ENCODE measurements around the gene TMEM92. TPM values are rescaled to one million over a fixed set of nuclear protein-coding genes. Genes with fewer than 3 reads are reported as not detected.

The TMEM92 gene
- total RNA-seq, 1 experiment from 2014 or later = 1.5 TPM

DNA sequence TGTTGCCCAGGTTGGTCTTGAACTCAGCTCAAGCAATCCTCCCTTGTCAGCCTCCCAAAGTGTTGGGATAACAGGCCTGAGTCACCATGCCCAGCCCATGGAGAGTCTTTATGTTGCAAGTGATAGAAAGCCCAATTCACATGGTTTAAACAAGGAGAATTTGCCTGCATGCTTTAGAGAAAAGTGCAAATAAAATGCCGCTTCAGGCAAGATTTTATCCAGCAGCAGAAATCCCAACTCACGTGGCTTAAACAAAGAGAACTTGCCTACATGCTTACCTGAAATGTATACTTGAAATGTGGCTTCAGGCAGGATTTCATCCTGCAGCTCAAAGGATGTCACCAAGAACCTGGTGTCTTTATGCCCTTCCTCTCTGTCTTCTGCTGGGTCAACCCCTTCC lies 42.9 kb downstream of the TMEM92 start:
- POLR2A ChIA-PET = interaction anchor here (0.6 to 2.7 kb wide), 4 partner anchors 14 to 224 kb away, joined by 3 to 8 read pairs (median 4); no protein-coding TSS in a partner anchor
- DNase-seq (ENCODE audit: unreplicated experiment) = no peak
- no peak for TF ChIP-seq CTCF (IDR thresholded peaks at IDR 0.05; ENCODE audit: unreplicated experiment)
- H3K27me3 Mint-ChIP-seq (ENCODE audit: insufficient read depth, unreplicated experiment) = no peaks in the 10 kb centered on the region
- CTCF ChIA-PET = interaction anchor here (0.5 to 2.2 kb wide), 7 partner anchors 13 to 466 kb away, joined by 3 to 5 read pairs (median 4); partner anchors contain the start of genes COL1A1 and RSAD1
- no peaks in the 10 kb centered on the region for H3K36me3 Mint-ChIP-seq (ENCODE audit: insufficient read depth, unreplicated experiment)
- BruUV-seq (replicated peaks) = no TSS peak
- H3K4me3 Mint-ChIP-seq (ENCODE audit: unreplicated experiment) = no peak overlapping the region
- intact Hi-C loops (cut with micrococcal nuclease) = no loop called here
- no peaks in the 10 kb centered on the region for H3K9me3 Mint-ChIP-seq (ENCODE audit: unreplicated experiment)
- no peak overlapping the region for H3K27ac Mint-ChIP-seq (ENCODE audit: low read depth, unreplicated experiment)
- H3K4me1 Mint-ChIP-seq (ENCODE audit: insufficient read depth, unreplicated experiment) = no peaks in the 10 kb centered on the region

- Mint-ChIP-seq H3K4me3 (ENCODE audit: unreplicated experiment) (no peak overlapping the region), H3K4me1 (ENCODE audit: insufficient read depth, unreplicated experiment) (no peaks in the 10 kb centered on the region), H3K9me3 (ENCODE audit: unreplicated experiment) (no peaks in the 10 kb centered on the region), H3K27me3 (ENCODE audit: insufficient read depth, unreplicated experiment) (no peaks in the 10 kb centered on the region), H3K36me3 (ENCODE audit: insufficient read depth, unreplicated experiment) (no peaks in the 10 kb centered on the region), H3K27ac (ENCODE audit: low read depth, unreplicated experiment) (no peak overlapping the region)
- no TSS peak for BruUV-seq (replicated peaks)
- ChIA-PET POLR2A (interaction anchor here (0.6 to 2.7 kb wide), 6 partner anchors 13 to 472 kb away, joined by 3 to 8 read pairs (median 4); no protein-coding TSS in a partner anchor), CTCF (interaction anchor here (0.9 to 1.0 kb wide), 2 partner anchors 11 to 140 kb away, joined by 3 to 4 read pairs; no protein-coding TSS in a partner anchor)
- DNase-seq (ENCODE audit: unreplicated experiment) = no peak
- no peak for TF ChIP-seq CTCF (IDR thresholded peaks at IDR 0.05; ENCODE audit: unreplicated experiment)
- intact Hi-C loops (cut with micrococcal nuclease) = no loop called here
Observed at GRCh38 chr17:50318501-50319285, 44.4 kb downstream of the TMEM92 start.

DNA sequence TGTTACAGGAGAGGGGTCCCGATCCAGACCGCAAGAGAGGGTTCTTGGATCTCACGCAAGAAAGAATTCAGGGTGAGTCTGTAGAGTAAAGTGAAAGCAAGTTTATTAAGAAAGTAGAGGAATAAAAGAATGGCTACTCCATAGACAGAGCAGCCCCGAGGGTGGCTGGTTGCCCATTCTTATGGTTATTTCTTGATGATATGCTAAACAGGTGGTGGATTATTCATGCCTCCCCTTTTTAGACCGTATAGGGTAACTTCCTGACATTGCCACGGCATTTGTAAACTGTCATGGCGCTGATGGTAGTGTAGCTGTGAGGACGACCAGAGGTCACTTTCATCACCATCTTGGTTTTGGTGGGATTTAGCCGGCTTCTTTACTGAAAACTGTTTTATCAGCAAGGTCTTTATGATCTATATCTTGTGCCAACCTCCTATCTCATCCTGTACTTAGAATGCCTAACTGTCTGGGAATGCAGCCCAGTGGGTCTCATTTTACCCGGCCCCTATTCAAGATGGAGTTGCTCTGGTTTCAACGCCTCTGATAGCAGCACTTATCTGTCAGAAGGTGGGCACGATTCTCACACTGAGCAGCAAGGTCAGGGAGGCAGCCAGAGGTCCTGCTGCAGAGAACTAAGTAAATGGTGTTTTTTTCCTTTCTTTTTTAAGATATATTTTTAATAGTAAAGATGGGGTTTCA lies 45.2 kb downstream of the TMEM92 start:
- no peaks in the 10 kb centered on the region for H3K9me3 Mint-ChIP-seq (ENCODE audit: unreplicated experiment)
- no peaks in the 10 kb centered on the region for H3K27me3 Mint-ChIP-seq (ENCODE audit: insufficient read depth, unreplicated experiment)
- no peaks in the 10 kb centered on the region for H3K4me1 Mint-ChIP-seq (ENCODE audit: insufficient read depth, unreplicated experiment)
- H3K4me3 Mint-ChIP-seq (ENCODE audit: unreplicated experiment) = no peak overlapping the region
- H3K36me3 Mint-ChIP-seq (ENCODE audit: insufficient read depth, unreplicated experiment) = no peaks in the 10 kb centered on the region
- CTCF ChIA-PET = interaction anchor here (1.0 kb wide), 1 partner anchor 23 kb away, joined by 4 read pairs; no protein-coding TSS in a partner anchor
- no peak for TF ChIP-seq CTCF (IDR thresholded peaks at IDR 0.05; ENCODE audit: unreplicated experiment)
- BruUV-seq (replicated peaks) = no TSS peak
- intact Hi-C loops (cut with micrococcal nuclease) = no loop called here
- POLR2A ChIA-PET = interaction anchor here (0.6 to 1.4 kb wide), 4 partner anchors 52 to 471 kb away, joined by 3 to 4 read pairs (median 3); no protein-coding TSS in a partner anchor
- no peak overlapping the region for H3K27ac Mint-ChIP-seq (ENCODE audit: low read depth, unreplicated experiment)
- DNase-seq (ENCODE audit: unreplicated experiment) = no peak

GRCh38 chr17:50322271-50322670 lies 48.0 kb downstream of the TMEM92 start:
- ChIA-PET POLR2A (interaction anchor here (1.0 kb wide), 1 partner anchor 24 kb away, joined by 3 read pairs; the partner anchor contains the start of gene XYLT2), CTCF (no interaction called here)
- H3K27ac Mint-ChIP-seq (ENCODE audit: low read depth, unreplicated experiment) = no peak overlapping the region
- no peaks in the 10 kb centered on the region for H3K4me1 Mint-ChIP-seq (ENCODE audit: insufficient read depth, unreplicated experiment)
- no peaks in the 10 kb centered on the region for H3K9me3 Mint-ChIP-seq (ENCODE audit: unreplicated experiment)
- no peaks in the 10 kb centered on the region for H3K36me3 Mint-ChIP-seq (ENCODE audit: insufficient read depth, unreplicated experiment)
- BruUV-seq (replicated peaks) = no TSS peak
- H3K27me3 Mint-ChIP-seq (ENCODE audit: insufficient read depth, unreplicated experiment) = no peaks in the 10 kb centered on the region
- intact Hi-C loops (cut with micrococcal nuclease) = no loop called here
- DNase-seq (ENCODE audit: unreplicated experiment) = no peak
- no peak for TF ChIP-seq CTCF (IDR thresholded peaks at IDR 0.05; ENCODE audit: unreplicated experiment)
- no peak overlapping the region for H3K4me3 Mint-ChIP-seq (ENCODE audit: unreplicated experiment)

All from MCF 10A (cell line).